Gastrocnemius medialis (tissue), 4 donors: ENCODE data around the gene IGFL4. TPM values are rescaled to one million over a fixed set of nuclear protein-coding genes. Genes with fewer than 3 reads are reported as not detected.

Experiments
- ATAC-seq, 2 donors: fragments of 150-250 bp; one replicate each; pipeline ENCODE4 v1.9.1; 2016
- DNase-seq, 2 donors: peaks; one replicate each; pipeline ENCODE4 v3.0.0-alpha.2; 2019
- H3K27ac ChIP-seq, 4 donors: fragments of 200-600 bp; sonication (generic); 1 replicate in 1 of 4; 2 replicates in 3 of 4; pipeline ENCODE4 v1.5.1; 2016 to 2018; ENCODE audit warnings: mild to moderate bottlenecking in 2 of 4, moderate library complexity in 1 of 4
- H3K27me3 ChIP-seq, 3 donors: fragments of 200-600 bp; sonication (generic) in 2 of 3; 1 replicate in 1 of 3; 2 replicates in 2 of 3; pipeline versions ENCODE4 v1.5.1 to v1.6.0; 2016 to 2019; ENCODE audit warnings: mild to moderate bottlenecking in 1 of 3, moderate library complexity in 1 of 3
- H3K36me3 ChIP-seq, 2 donors: fragments of 200-600 bp; sonication (generic) in 1 of 2; one replicate each; pipeline ENCODE4 v1.5.1; 2017 to 2018
- H3K4me1 ChIP-seq, 2 donors: fragments of 200-600 bp; sonication (generic) in 1 of 2; one replicate each; pipeline ENCODE4 v1.5.1; 2016 to 2017; ENCODE audit warnings: mild to moderate bottlenecking in 2 of 2
- H3K4me3 ChIP-seq, 4 donors: fragments of 200-600 bp; sonication (generic) in 3 of 4; 1 replicate in 1 of 4; 2 replicates in 3 of 4; pipeline ENCODE4 v1.5.1; 2016 to 2019; ENCODE audit warnings: mild to moderate bottlenecking in 2 of 4
- H3K9me3 ChIP-seq, 3 donors: fragments of 200-600 bp; sonication (generic) in 2 of 3; 1 replicate in 1 of 3; 2 replicates in 2 of 3; pipeline ENCODE4 v1.5.1; 2016 to 2019
- POLR2A ChIP-seq, 2 donors: fragments of 450-650 bp; IDR thresholded peaks; one replicate each; pipeline ENCODE4 v1.6.1; 2017; ENCODE audit warnings: antibody characterized with exemption in 2 of 2, mild to moderate bottlenecking in 2 of 2, moderate library complexity in 2 of 2
- in situ Hi-C, 4 donors: fragments of 200-750 bp; cut with MboI; loops; one replicate each; pipeline versions ENCODE4 v1.15.0 to v1.8.0; 2017; ENCODE audit warnings: low sequenced_read_pairs in 4 of 4
- intact Hi-C: fragments of 100-400 bp; cut with DNase I; formaldehyde crosslinking; loops from one replicate; pipeline ENCODE4 v1.15.1; 2023; ENCODE audit warnings: low total_unique reads
- total RNA-seq, 4 donors: library from RNA; depleted of rRNA; stranded (reverse); fragments of >200 nt; gene quantifications; one replicate each; pipeline versions ENCODE4 v1.1.0 to v1.2.3, GENCODE V29; 2016
- TF ChIP-seq, protein P1 (sequence below), 5 experiments: fragments of 450-650 bp in 3 of 5; fragments of 200-600 bp in 2 of 5; sonication (generic) in 2 of 5; IDR thresholded peaks in 4 of 5; conservative IDR thresholded peaks in 1 of 5; 1 replicate in 4 of 5; 2 replicates in 1 of 5; pipeline ENCODE4 v1.5.1; 2016 to 2019; ENCODE audit warnings: antibody characterized with exemption in 5 of 5, mild to moderate bottlenecking in 3 of 5, moderate library complexity in 3 of 5

The IGFL4 gene
- total RNA-seq, 4 donors from 2014 or later = not detected

DNA sequence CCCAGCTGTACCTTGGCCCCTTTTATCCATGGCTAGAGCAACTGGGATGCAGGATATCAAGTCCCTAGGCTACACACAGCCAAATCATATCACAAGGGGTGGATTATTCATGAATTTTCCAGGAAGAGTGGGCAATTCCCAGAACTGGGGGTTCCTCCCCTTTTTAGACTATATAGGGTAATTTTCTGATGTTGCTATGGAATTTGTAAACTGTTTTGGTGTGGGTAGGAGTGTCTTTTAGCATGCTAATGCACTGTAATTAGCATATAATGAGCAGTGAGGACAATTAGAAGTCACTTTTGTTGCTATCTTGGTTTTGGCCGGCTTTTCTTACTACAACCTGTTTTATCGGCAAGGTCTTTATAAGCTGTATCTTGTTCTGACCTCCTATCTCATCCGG lies 18.0 kb upstream of the IGFL4 start:
- Histone ChIP-seq H3K4me3 (no peak overlapping the region), H3K9me3 (no peaks in the 10 kb centered on the region), H3K27me3 (peaks cover 0 to 8% (median 6%) of the 10 kb centered on the region in 3 donors), H3K27ac (no peak overlapping the region), H3K36me3 (no peaks in the 10 kb centered on the region), H3K4me1 (no peaks in the 10 kb centered on the region)
- intact Hi-C loops (no loop called here), in situ Hi-C loops (no loop called here)
- ATAC-seq = no peak
- no peak for DNase-seq
- TF ChIP-seq, protein P1, sequence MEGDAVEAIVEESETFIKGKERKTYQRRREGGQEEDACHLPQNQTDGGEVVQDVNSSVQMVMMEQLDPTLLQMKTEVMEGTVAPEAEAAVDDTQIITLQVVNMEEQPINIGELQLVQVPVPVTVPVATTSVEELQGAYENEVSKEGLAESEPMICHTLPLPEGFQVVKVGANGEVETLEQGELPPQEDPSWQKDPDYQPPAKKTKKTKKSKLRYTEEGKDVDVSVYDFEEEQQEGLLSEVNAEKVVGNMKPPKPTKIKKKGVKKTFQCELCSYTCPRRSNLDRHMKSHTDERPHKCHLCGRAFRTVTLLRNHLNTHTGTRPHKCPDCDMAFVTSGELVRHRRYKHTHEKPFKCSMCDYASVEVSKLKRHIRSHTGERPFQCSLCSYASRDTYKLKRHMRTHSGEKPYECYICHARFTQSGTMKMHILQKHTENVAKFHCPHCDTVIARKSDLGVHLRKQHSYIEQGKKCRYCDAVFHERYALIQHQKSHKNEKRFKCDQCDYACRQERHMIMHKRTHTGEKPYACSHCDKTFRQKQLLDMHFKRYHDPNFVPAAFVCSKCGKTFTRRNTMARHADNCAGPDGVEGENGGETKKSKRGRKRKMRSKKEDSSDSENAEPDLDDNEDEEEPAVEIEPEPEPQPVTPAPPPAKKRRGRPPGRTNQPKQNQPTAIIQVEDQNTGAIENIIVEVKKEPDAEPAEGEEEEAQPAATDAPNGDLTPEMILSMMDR (IDR thresholded peaks at IDR 0.05 in 4 of 5, conservative IDR thresholded peaks at IDR 0.05 in 1 of 5) = no peak
- no peak for TF ChIP-seq POLR2A (IDR thresholded peaks at IDR 0.05)

DNA sequence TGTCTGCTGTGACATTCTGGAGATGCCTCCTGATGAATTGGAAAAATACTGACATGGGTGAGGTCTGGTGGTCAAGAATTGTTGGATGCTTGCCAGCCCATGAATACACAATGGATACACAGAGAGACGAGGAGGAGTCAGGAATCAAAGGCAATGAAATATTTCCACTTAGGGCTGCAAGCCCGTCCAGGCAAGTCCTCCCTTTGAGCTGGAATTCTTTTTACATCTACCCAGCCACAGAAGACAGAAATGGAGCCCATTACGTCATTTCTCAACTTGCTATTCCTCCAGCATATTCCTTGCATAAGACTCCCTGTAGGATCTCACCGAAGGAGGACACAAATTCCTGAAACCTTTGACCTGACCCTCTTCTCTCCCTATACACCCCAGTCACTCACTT lies 15.7 kb upstream of the IGFL4 start:
- ATAC-seq = no peak
- H3K9me3 ChIP-seq = no peaks in the 10 kb centered on the region
- no peaks in the 10 kb centered on the region for H3K36me3 ChIP-seq
- no peak for TF ChIP-seq POLR2A (IDR thresholded peaks at IDR 0.05)
- TF ChIP-seq, protein P1 (IDR thresholded peaks at IDR 0.05 in 4 of 5, conservative IDR thresholded peaks at IDR 0.05 in 1 of 5) = no peak
- intact Hi-C loops = no loop called here
- no peak overlapping the region for H3K27ac ChIP-seq
- H3K27me3 ChIP-seq = peaks cover 0 to 11% (median 6%) of the 10 kb centered on the region in 3 donors
- in situ Hi-C loops = no loop called here
- H3K4me3 ChIP-seq = no peak overlapping the region
- DNase-seq = no peak
- no peaks in the 10 kb centered on the region for H3K4me1 ChIP-seq

DNA sequence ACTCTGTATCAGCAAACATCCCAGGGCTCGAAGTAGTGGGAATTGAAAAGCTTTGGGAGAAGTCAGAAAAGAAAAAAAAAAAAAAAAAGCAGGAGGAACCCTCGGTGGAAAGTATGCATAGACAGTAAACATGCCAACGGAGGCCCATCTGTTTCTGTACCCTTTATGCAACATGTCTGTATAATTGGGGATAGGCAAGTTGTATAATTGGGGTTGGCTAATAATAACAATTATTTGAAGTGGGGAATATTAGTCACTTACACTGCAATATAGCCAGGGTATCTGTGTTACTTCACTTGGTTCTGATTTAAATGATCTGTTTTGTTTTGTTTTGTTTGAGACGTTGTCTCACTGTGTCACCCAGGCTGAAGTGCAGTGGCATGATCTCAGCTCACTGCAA lies 12.1 kb upstream of the IGFL4 start:
- H3K27me3 ChIP-seq = peaks cover 0 to 16% (median 6%) of the 10 kb centered on the region in 3 donors

DNA sequence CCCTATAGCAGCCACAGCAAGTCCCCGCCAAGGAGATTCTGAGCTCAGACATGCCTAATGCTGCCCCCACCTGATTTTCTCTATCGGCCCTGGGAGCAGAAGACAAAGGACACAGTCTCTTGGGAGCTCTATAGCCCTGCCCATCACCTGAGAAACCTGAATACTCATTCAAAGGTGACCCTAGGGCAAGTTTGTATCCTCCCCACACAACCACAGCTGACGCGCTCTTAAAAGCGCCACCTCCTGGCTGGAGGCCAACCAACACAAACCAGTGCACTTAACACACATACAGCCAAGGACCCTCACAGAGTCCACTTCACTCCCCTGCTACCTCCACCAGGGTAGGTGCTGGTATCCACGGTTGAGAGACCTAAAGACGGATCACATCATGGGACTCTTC lies 8.8 kb upstream of the IGFL4 start:
- Histone ChIP-seq H3K27me3 (peaks cover 0 to 15% (median 3%) of the 10 kb centered on the region in 3 donors), H3K4me1 (no peaks in the 10 kb centered on the region), H3K36me3 (no peaks in the 10 kb centered on the region), H3K27ac (no peak overlapping the region), H3K9me3 (no peaks in the 10 kb centered on the region), H3K4me3 (no peak overlapping the region)
- intact Hi-C loops (no loop called here), in situ Hi-C loops (no loop called here)
- TF ChIP-seq POLR2A (IDR thresholded peaks at IDR 0.05) = no peak
- TF ChIP-seq, protein P1 (IDR thresholded peaks at IDR 0.05 in 4 of 5, conservative IDR thresholded peaks at IDR 0.05 in 1 of 5) = no peak
- ATAC-seq = no peak
- DNase-seq = no peak

More for the DNA sequence above, 12.1 kb upstream of the IGFL4 start:
- Histone ChIP-seq H3K4me1 (no peaks in the 10 kb centered on the region), H3K9me3 (no peaks in the 10 kb centered on the region), H3K36me3 (no peaks in the 10 kb centered on the region), H3K4me3 (no peak overlapping the region), H3K27ac (no peak overlapping the region)
- DNase-seq = no peak
- TF ChIP-seq POLR2A (IDR thresholded peaks at IDR 0.05) = no peak
- TF ChIP-seq, protein P1 (IDR thresholded peaks at IDR 0.05 in 4 of 5, conservative IDR thresholded peaks at IDR 0.05 in 1 of 5) = no peak
- intact Hi-C loops = no loop called here
- in situ Hi-C loops = no loop called here
- no peak for ATAC-seq

DNA sequence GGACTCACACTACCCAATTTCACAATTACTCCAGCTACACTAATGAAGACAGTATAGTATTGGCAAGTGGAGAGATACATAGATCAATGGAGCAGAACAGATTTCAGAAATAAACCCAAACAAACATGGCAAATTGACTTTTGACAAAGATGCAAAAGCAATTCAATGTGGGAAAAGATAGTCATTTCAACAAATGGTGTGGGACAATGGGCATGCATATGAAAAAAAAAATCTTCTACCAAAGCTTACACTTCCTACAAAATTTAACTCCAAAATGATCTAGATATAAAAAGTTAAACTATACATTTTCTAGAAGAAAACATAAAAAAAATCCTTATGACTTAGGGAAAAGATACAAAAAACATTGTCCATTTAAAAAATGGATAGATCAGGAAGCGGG lies 2.7 kb upstream of the IGFL4 start:
- H3K36me3 ChIP-seq = no peaks in the 10 kb centered on the region
- DNase-seq (no peak), ATAC-seq (no peak)
- peaks cover 14 to 19% (median 18%) of the 10 kb centered on the region in 3 donors for H3K27me3 ChIP-seq
- in situ Hi-C loops = no loop called here
- H3K27ac ChIP-seq = no peak overlapping the region
- H3K4me1 ChIP-seq = no peaks in the 10 kb centered on the region
- intact Hi-C loops = no loop called here
- H3K4me3 ChIP-seq = no peak overlapping the region
- no peak for TF ChIP-seq POLR2A (IDR thresholded peaks at IDR 0.05)
- TF ChIP-seq, protein P1 (IDR thresholded peaks at IDR 0.05 in 4 of 5, conservative IDR thresholded peaks at IDR 0.05 in 1 of 5) = no peak
- no peaks in the 10 kb centered on the region for H3K9me3 ChIP-seq
